Right cardiac atrium (tissue), 5 donors: Measurements from ENCODE around the gene SDK1. TPM values are rescaled to one million over a fixed set of nuclear protein-coding genes. Genes with fewer than 3 reads are reported as not detected.
"Not testable (repeated sequence)": the region's sequence is repeated elsewhere in the genome, so short reads cannot be mapped to it uniquely, and the experiment has no call there.

Experiments
- ATAC-seq, 2 donors: fragments of 200-7000 bp; cut with Tn5 transposase; one replicate each; pipeline versions ENCODE4 v1.8.0 to v1.9.1; 2020; ENCODE audit warnings: moderate library complexity in 2 of 2, mild to moderate bottlenecking in 1 of 2
- DNase-seq, 3 donors: peaks; one replicate each; pipeline ENCODE4 v3.0.0-alpha.2; 2020
- H3K27ac ChIP-seq: one replicate; pipeline ENCODE4 v1.5.1; 2013; ENCODE audit warnings: mild to moderate bottlenecking, low read length, control low read depth, moderate library complexity
- H3K27me3 ChIP-seq: one replicate; pipeline ENCODE4 v1.6.1; 2013; ENCODE audit not compliant: control insufficient read depth, insufficient read depth
- H3K4me1 ChIP-seq: one replicate; pipeline ENCODE4 v1.6.1; 2013; ENCODE audit warnings: low read length; ENCODE audit not compliant: control insufficient read depth, insufficient read depth
- H3K4me3 ChIP-seq: one replicate; pipeline ENCODE4 v1.5.1; 2013; ENCODE audit warnings: low read length, control low read depth
- H3K9me3 ChIP-seq: one replicate; pipeline ENCODE4 v1.6.1; 2013; ENCODE audit warnings: low read length; ENCODE audit not compliant: control insufficient read depth
- WGBS: extraction: QIAGEN DNeasy Blood & Tissue Kit; methylation state at CpG from one replicate; pipeline ENCODE4 v1.1.7; 2013; 5-methylcytosine and 5-hydroxymethylcytosine counted together
- intact Hi-C, 4 donors: fragments of 100-400 bp; cut with DNase I; formaldehyde crosslinking; loops; one replicate each; pipeline versions ENCODE4 v1.11.0 to v1.14.0; 2022 to 2023
- polyA plus RNA-seq: library from polyadenylated mRNA; stranded (reverse); fragments of 200-250 nt; gene quantifications from one replicate; pipeline ENCODE4 v1.2.3, GENCODE V29; 2013
- total RNA-seq, 4 donors: library from RNA; stranded (reverse); fragmentation: NEBNext Ultra II Directional; extraction: Animal tissue kit (Norgen Biotek cat#: 25700); gene quantifications; one replicate each; pipeline ENCODE4 v1.2.1, GENCODE V29; 2021
- donor health status: healthy with polysubstance abuse.
- donor health status: DM: no; HTN: yes; CAD: no.
- donor health status: DM: no; HTN: no; CAD: no.
- donor health status: DM: no; HTN: yes; CAD: no; lungs with severe emphysema.
- donor health status: DM: yes; HTN: yes; CAD: no.

The SDK1 gene
- total and polyA plus RNA-seq, 5 donors, result 0.97 to 3.2 (median 2.4) TPM

GRCh38 chr7:3574386-3574785 is 273.3 kb downstream of the SDK1 start:
- WGBS, result 91% methylated on average over 9 of the region's 9 CpGs
- H3K27ac ChIP-seq, result no peak overlapping the region
- DNase-seq (no peak), ATAC-seq (no peak)
- H3K9me3 ChIP-seq, result no peaks in the 10 kb centered on the region
- intact Hi-C loops, result no loop called here
- no peaks in the 10 kb centered on the region for H3K4me1 ChIP-seq
- no peaks in the 10 kb centered on the region for H3K27me3 ChIP-seq
- H3K4me3 ChIP-seq, result no peak overlapping the region

- DNase-seq, result no peak
- H3K4me3 ChIP-seq, result no peak overlapping the region
- no peak for ATAC-seq
- H3K27me3 ChIP-seq, result no peaks in the 10 kb centered on the region
- WGBS, result 95% methylated on average over 7 of the region's 7 CpGs
- H3K4me1 ChIP-seq, result no peaks in the 10 kb centered on the region
- intact Hi-C loops, result no loop called here
- no peaks in the 10 kb centered on the region for H3K9me3 ChIP-seq
- no peak overlapping the region for H3K27ac ChIP-seq
Observed at GRCh38 chr7:3575753-3576531, 274.9 kb downstream of the SDK1 start.

DNA sequence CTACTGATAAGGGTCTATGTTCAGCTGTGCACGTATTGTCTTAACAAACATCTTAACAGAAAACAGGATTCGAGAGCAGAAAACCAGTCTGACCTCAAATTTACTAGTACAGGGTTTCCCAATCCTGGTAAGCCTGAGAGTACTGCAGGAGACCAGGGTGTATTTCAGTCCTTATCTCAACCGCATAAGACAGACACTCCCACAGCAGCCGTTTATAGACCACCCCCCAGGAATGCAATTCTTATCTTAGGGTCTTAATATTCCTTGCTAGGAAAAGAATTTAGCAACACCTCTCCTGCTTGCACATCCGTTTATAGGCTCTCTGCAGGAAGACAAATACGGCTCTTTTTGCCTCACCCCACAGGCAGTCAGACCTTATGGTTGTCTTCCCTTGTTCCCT is 277.3 kb downstream of the SDK1 start:
- Histone ChIP-seq H3K9me3 (no peaks in the 10 kb centered on the region), H3K4me1 (no peaks in the 10 kb centered on the region), H3K27me3 (no peaks in the 10 kb centered on the region), H3K4me3 (no peak overlapping the region), H3K27ac (no peak overlapping the region)
- DNase-seq (no peak), ATAC-seq (no peak)
- 82% methylated on average over 6 of the region's 6 CpGs for WGBS
- intact Hi-C loops, result no loop called here

DNA sequence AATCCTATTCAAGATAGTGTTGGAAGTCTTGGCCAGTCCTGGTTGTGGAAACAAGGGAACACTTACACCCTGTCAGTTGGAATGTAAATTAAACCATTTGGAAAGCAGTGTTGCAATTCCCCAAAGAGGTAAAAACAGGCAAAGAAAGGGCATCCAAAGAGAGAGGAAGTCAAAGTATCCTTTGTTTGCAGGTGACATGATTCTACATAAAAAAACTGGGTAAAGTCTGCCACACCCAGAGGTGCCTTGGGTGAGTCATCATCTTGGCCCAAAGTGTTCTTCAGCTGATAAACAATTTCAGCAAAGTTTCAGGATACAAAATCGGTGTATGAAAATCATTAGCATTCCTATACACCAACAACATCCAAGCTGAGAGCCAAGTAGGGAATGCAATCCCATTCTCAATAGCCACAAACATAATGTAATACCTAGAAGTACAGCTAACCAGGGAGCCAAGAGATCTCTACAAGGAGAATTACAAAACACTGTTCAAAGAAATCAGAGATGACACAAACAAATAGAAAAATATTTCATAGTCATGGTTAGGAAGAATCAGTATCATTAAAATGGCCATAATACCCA is 278.7 kb downstream of the SDK1 start:
- Histone ChIP-seq H3K27me3 (no peaks in the 10 kb centered on the region), H3K9me3 (no peaks in the 10 kb centered on the region), H3K27ac (no peak overlapping the region), H3K4me1 (no peaks in the 10 kb centered on the region), H3K4me3 (no peak overlapping the region)
- DNase-seq, result no peak
- WGBS, result 85% methylated on average over 1 of the region's 1 CpG
- intact Hi-C loops, result no loop called here
- ATAC-seq, result no peak

DNA sequence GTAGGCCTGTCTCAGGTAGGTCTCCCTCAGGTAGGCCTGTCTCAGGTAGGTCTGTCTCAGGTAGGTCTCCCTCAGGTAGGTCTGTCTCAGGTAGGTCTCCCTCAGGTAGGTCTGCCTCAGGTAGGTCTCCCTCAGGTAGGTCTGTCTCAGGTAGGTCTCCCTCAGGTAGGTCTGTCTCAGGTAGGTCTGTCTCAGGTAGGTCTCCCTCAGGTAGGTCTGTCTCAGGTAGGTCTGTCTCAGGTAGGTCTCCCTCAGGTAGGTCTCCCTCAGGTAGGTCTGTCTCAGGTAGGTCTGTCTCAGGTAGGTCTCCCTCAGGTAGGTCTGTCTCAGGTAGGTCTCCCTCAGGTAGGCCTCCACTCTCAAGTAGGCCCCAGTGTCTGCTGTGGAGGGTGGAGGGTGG is 281.1 kb downstream of the SDK1 start:
- H3K9me3 ChIP-seq, H3K4me3 ChIP-seq, intact Hi-C loops, DNase-seq, ATAC-seq, H3K4me1 ChIP-seq, H3K27ac ChIP-seq, H3K27me3 ChIP-seq: not testable (repeated sequence)

DNA sequence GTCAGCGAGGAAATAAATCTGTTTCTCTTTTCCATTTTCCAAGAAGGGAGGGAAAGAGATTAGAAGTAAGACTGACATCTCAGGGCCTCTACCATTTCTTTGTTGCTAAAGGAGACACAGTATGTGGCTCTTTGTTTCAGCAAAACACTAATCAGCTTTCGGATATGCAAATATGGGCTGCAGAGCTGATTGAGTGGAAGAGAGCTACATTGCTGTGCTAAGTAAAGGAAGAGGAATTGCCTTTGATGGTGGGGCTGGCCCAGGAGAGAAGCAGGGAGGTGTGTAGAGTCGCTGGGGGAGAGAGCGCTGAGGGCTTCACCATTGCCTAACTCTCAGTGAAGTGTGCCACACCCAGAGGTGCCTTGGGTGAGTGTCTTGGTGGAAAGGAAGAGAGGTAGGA is 284.8 kb downstream of the SDK1 start:
- 86% methylated on average over 4 of the region's 4 CpGs for WGBS
- DNase-seq (no peak), ATAC-seq (no peak)
- intact Hi-C loops, result no loop called here
- Histone ChIP-seq H3K4me1 (no peaks in the 10 kb centered on the region), H3K9me3 (no peaks in the 10 kb centered on the region), H3K4me3 (no peak overlapping the region), H3K27me3 (no peaks in the 10 kb centered on the region), H3K27ac (no peak overlapping the region)

- WGBS, result 22% methylated on average over 3 of the region's 3 CpGs
- Histone ChIP-seq H3K4me1 (no peaks in the 10 kb centered on the region), H3K4me3 (no peak overlapping the region), H3K9me3 (no peaks in the 10 kb centered on the region), H3K27ac (no peak overlapping the region), H3K27me3 (no peaks in the 10 kb centered on the region)
- DNase-seq (peak in 1 of 3 donors; percentile 31), ATAC-seq (no peak)
- intact Hi-C loops, result no loop called here
Observed at GRCh38 chr7:3588341-3588740, 287.3 kb downstream of the SDK1 start.

DNA sequence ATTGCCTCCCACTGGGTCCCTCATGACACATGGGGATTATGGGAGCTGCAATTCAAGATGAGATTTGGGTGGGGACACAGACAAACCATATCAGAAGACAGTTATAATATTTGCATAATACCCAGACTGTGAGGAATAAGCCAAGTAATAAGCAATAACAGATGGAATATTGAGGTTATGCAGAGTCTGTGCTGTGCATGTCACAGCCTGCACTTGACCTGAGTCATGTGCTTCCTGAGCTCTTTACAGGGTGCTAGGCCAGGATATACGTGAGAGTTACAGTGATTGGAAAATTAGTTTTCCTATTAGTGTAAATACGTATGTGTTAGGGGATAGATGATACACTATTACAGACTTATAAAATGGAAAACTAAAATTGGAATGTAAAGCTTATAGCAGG is 288.7 kb downstream of the SDK1 start:
- WGBS, result 68% methylated on average over 2 of the region's 2 CpGs
- intact Hi-C loops, result no loop called here
- Histone ChIP-seq H3K27me3 (no peaks in the 10 kb centered on the region), H3K27ac (no peak overlapping the region), H3K4me3 (no peak overlapping the region), H3K4me1 (no peaks in the 10 kb centered on the region), H3K9me3 (no peaks in the 10 kb centered on the region)
- DNase-seq, result no peak
- no peak for ATAC-seq

- no peaks in the 10 kb centered on the region for H3K27me3 ChIP-seq
- no peaks in the 10 kb centered on the region for H3K9me3 ChIP-seq
- 76% methylated on average over 4 of the region's 4 CpGs for WGBS
- DNase-seq (no peak), ATAC-seq (no peak)
- intact Hi-C loops, result no loop called here
- H3K27ac ChIP-seq, result no peak overlapping the region
- H3K4me1 ChIP-seq, result no peaks in the 10 kb centered on the region
- no peak overlapping the region for H3K4me3 ChIP-seq
Observed at GRCh38 chr7:3591219-3591618, 290.2 kb downstream of the SDK1 start.

DNA sequence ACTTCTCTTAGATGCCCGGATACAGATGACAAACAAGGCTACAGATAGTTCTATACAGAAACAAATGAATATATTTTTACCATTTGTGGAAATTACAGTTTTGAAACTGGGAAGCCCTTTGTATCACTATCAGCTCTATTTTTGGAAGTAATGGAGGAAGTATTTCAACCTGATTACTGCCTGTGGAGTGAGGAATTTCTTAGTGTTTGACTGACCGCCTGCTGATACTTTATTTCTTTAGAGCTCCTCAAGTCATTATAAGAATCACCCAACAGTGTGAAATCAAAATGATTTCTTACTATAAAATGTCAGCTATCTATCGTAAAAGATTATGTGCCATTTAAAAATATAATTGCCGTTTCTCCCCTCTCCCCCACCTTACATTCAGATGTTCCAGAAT is 290.9 kb downstream of the SDK1 start:
- Histone ChIP-seq H3K4me1 (no peaks in the 10 kb centered on the region), H3K9me3 (no peaks in the 10 kb centered on the region), H3K27ac (no peak overlapping the region), H3K4me3 (no peak overlapping the region), H3K27me3 (no peaks in the 10 kb centered on the region)
- intact Hi-C loops, result no loop called here
- 70% methylated on average over 4 of the region's 4 CpGs for WGBS
- ATAC-seq (no peak), DNase-seq (no peak)

DNA sequence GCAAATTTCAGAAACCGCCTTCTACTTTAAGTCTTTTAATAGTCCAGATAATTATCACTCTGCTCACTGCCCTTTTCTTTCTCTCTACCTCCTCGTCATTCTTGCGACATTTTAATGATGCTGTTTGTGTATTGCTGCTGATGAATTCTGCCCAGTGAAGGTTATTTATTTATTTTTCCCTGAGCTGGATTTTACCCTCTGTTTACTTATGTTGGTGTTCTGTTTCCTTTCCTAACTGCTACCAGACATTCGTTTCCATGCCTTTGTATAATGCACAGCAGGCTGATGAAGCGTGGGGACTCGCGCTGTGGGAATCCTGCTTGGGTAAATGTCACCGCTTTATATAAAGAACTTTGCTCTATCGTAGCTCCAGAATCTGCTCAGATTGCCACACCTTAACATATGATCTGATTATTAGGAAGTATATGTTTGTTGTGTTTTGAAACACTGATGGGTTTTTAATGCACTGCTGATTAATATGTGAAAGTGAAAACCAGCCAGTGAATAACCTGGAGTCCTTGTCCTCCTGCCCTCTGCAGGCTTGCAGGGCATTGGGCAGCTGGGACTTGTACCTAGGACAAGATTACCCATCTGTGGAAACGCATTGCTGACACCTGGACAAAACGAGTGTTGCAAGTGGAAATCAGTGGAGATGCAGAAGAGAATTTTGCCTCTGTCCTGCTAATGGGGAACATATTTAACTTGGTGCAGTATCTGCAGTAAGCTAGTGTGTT is 291.5 kb downstream of the SDK1 start:
- no peaks in the 10 kb centered on the region for H3K4me1 ChIP-seq
- 67% methylated on average over 11 of the region's 11 CpGs for WGBS
- no peaks in the 10 kb centered on the region for H3K9me3 ChIP-seq
- no peak overlapping the region for H3K27ac ChIP-seq
- no peak for ATAC-seq
- no peaks in the 10 kb centered on the region for H3K27me3 ChIP-seq
- intact Hi-C loops, result no loop called here
- no peak overlapping the region for H3K4me3 ChIP-seq
- no peak for DNase-seq
